ENCODE data around the gene SCRT2. TPM values are rescaled to one million over a fixed set of nuclear protein-coding genes. Genes with fewer than 3 reads are reported as not detected.
A peak's percentile ranks its signal among the peaks of the same experiment; 100 is the strongest.

SCRT2 gene
- total and polyA plus RNA-seq, 12 donors, result not detected

DNA sequence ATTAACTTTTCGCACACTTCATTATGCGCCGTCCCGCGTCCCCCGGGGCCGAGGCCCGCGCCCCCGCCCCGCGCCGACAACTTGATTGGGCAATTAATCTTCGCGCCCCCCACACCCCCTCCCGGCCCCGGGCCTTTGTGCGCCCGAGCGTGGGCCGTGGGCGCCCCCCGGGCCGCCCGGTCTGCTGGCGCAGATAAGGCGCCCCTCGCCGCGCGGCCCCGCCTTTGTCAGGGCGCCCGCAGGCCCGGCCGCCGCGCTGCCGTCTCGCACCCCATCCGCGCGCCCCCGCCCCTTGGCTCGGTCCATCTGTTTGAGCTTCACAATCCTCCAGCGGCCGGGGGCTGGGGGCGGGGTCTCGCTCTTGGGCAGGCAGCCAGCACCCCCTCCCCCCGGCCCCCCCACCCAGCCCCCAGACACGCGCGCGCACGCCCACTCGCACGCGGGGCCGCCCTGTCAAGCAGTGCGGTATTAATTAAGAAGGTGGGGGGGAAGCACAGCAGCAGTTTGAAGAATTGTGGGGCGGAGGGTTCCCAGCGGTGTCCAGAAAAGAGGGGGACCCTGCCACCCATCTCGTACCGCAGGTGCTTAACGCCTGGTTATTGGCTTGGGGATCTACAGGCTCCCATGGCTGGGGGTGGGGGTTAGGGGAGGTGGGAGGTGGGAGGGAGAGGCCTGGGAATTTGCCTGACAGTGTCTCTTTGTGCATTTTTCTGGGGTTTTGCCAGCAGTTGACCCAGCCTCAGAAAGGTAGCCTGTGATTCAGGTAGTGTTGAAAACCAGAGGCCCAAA, 34.6 kb upstream of the SCRT2 start:
- DNase-seq, result no peak

GRCh38 chr20:709423-709822, 33.8 kb upstream of the SCRT2 start:
- WGBS, 4 donors, result 7 to 27% (median 10%) methylated on average over 13 to 20 of the region's 20 CpGs
- peaks cover 0 to 6% (median 0%) of the 10 kb centered on the region in 3 donors for H3K9me3 ChIP-seq (replicated peaks in 1 of 3)
- intact Hi-C loops (cut with DNase I), result no loop called here
- peak; percentile 37 to 85 (median 59) for DNase-seq
- H3K27ac ChIP-seq, result no peak overlapping the region
- H3K4me3 ChIP-seq, result no peak overlapping the region
- H3K27me3 ChIP-seq, result peaks cover 24% of the 10 kb centered on the region
- no peaks in the 10 kb centered on the region for H3K4me1 ChIP-seq (replicated peaks in 1 of 2)
- no peaks in the 10 kb centered on the region for H3K36me3 ChIP-seq (replicated peaks in 1 of 2)
- TF ChIP-seq POLR2A (IDR thresholded peaks at IDR 0.05), result no peak
- TF ChIP-seq CTCF (IDR thresholded peaks at IDR 0.05), result no peak

More for the DNA sequence above, 34.6 kb upstream of the SCRT2 start:
- Histone ChIP-seq H3K4me1 (replicated peaks in 1 of 2) (no peaks in the 10 kb centered on the region), H3K27me3 (peaks cover 24% of the 10 kb centered on the region), H3K36me3 (replicated peaks in 1 of 2) (no peaks in the 10 kb centered on the region), H3K27ac (no peak overlapping the region), H3K4me3 (no peak overlapping the region), H3K9me3 (replicated peaks in 1 of 3) (peaks cover 0 to 6% (median 0%) of the 10 kb centered on the region in 3 donors)
- WGBS, 4 donors, result 8 to 58% (median 32%) methylated on average over 3 to 65 of the region's 65 CpGs
- TF ChIP-seq CTCF (IDR thresholded peaks at IDR 0.05), result no peak
- no peak for TF ChIP-seq POLR2A (IDR thresholded peaks at IDR 0.05)
- intact Hi-C loops (cut with DNase I), result no loop called here

DNA sequence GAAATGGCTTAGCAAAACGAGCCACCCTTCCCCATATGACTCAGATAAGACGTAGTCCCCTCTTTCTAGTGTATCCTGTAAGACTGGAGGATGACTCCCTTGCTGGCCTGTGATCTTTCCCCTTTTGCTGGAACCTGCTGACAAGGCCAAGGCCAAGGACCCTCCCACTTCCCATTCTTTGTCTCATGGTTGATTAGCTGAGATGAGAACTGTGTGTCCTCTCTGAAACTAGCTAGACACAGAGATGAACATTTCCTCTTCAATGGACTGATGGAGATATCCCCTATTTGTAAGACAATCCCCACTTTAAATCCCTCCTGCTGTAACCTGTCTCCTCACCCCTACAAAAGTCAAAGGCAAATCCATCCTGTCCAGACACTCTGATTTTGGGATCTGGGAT, 33.4 kb upstream of the SCRT2 start:
- WGBS, 4 donors, result 81 to 96% (median 86%) methylated on average over 2 of the region's 2 CpGs
- Histone ChIP-seq H3K27ac (no peak overlapping the region), H3K9me3 (replicated peaks in 1 of 3) (peaks cover 0 to 4% (median 0%) of the 10 kb centered on the region in 3 donors), H3K36me3 (replicated peaks in 1 of 2) (no peaks in the 10 kb centered on the region), H3K4me1 (replicated peaks in 1 of 2) (no peaks in the 10 kb centered on the region), H3K4me3 (no peak overlapping the region), H3K27me3 (peaks cover 24% of the 10 kb centered on the region)
- no peak for TF ChIP-seq CTCF (IDR thresholded peaks at IDR 0.05)
- no peak for TF ChIP-seq POLR2A (IDR thresholded peaks at IDR 0.05)
- no peak for DNase-seq
- intact Hi-C loops (cut with DNase I), result no loop called here

DNA sequence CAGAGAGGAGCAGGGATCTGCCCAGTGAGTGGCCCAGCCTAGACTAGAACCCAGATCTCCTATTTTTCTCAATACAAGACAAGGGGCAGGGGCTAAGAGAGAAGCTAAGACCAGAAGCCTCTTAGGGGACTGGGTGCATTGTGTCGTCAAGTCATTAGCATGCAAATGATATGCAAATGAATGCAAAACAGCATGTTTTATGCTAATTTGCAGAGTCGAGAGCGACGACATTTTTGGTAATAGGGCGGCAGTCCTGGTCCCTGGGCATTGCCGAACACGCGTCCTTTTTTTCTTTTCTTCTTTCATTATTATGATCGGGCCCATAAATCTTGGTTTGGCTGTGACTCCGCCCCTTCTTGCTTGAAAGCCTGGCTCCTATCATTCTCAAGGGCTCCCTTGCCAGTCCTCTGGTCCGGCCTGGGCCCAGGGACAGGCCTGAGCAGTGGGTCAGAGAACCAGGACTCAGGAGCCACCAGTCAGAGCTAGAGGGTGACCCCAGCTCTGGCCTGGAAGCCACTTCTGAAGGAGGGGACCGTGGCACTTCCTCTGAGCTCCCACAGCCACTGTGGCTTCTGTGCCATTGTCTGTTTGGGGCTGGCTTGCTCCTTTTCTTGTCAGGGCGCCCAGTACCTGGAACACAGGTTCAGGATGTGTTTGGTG, 32.0 kb upstream of the SCRT2 start:
- Histone ChIP-seq H3K27ac (no peak overlapping the region), H3K9me3 (replicated peaks in 1 of 3) (no peaks in the 10 kb centered on the region), H3K27me3 (peaks cover 24% of the 10 kb centered on the region), H3K4me1 (replicated peaks in 1 of 2) (no peaks in the 10 kb centered on the region), H3K4me3 (no peak overlapping the region), H3K36me3 (replicated peaks in 1 of 2) (no peaks in the 10 kb centered on the region)
- no peak for DNase-seq
- intact Hi-C loops (cut with DNase I), result no loop called here
- WGBS, 4 donors, result 76 to 87% (median 83%) methylated on average over 11 to 13 of the region's 13 CpGs
- TF ChIP-seq POLR2A (IDR thresholded peaks at IDR 0.05) (no peak), CTCF (IDR thresholded peaks at IDR 0.05) (no peak)
